CD4-positive, alpha-beta T cell treated with Interferon gamma for 1 hour (primary cell): ENCODE data around the gene NALCN.

ENCODE experiments used
- DNase-seq: peaks from one replicate; pipeline ENCODE4 v3.0.0-alpha.2; 2020

Gene NALCN

DNA sequence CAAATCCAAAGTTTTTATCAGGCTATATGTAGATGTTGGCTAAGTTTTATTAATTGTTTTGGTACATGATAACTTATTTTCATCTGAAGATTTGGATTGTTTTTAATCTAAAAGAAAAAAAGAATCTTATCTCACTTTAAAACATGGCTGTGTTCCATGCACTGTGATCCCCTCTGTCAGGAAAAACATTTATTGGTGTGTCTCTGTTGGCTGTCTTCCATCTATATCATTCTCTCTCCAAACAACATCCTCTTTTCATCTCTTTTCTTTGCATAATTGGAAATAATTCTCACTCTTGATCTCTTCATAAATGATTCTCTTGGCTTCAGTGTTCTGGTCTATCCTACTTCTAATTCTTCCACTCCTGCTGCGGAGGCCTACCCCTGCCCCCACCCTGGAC, 4.2 kb downstream of the NALCN start:
- no peak for DNase-seq

DNA sequence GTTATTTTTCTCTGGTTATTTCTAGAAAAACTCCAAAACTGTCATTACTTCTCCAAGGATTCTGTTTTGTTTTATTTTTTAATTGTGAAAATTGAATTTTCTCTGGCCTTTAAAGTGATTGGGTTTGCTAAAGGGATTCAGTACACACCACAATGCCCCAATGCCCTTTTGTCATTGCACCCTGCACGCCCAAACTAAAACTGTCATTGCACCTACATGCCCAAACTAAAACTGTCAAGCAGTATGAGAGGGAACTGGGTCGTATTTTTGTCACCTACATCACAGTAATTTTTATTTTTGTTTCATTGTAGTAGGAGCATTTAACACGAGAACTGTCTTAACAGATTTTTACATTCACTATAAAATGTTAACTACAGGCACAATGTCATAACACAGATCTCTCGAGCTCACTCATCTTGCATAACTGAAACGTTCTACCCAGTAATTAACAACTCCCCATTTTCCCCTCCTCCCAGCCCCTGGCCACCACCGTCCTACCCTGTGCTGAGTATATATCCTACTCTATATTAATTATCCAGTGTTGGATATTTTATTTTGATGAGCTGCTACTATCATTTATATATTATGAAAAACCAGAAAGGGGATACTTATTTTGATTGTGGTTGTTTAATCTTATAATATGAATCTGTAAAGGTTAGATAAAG, 7.2 kb downstream of the NALCN start:
- DNase-seq: no peak

- no peak for DNase-seq
These were observed 8.2 kb downstream of the NALCN start for GRCh38 chr13:101408154-101408553.

DNA sequence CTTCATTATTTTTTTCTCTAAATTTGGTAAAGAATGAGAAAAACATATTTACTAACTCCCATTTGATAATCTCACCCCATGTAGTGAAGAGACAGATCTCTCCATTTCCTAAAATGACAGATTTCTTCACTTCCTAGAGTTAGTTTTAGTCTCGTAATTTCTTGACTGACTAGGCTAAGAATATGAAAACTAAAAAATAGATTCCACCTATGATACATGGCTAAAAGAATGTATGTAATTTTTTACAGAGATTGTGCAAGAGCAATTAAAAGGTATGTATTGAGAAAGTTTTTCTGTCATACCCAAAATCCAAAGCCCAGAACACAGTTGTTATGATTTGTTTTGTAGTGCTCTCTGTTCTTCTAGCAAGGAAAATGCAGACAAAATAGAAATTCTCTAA, 9.5 kb downstream of the NALCN start:
- no peak for DNase-seq

- DNase-seq: no peak
These were observed 15.1 kb downstream of the NALCN start for GRCh38 chr13:101401196-101401595.

DNA sequence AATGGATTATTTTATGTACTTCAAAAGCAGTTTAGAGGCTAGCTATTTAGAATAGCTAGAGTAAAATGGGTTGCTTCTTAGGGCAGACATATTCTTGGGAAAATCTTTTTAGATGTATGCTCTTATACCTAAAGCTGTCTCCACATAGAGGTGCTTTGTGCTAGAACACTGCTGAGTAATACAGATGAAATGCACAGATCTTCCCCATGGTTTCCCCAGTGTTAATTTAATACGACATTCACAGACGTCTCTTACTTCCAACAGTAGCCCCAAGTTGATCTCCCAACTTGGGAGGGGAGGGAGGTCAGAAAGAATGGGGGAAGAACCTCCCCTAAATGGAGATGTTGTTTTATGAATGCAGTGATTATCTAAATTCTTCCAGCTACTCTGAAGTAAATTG, 16.9 kb downstream of the NALCN start:
- DNase-seq: no peak

DNA sequence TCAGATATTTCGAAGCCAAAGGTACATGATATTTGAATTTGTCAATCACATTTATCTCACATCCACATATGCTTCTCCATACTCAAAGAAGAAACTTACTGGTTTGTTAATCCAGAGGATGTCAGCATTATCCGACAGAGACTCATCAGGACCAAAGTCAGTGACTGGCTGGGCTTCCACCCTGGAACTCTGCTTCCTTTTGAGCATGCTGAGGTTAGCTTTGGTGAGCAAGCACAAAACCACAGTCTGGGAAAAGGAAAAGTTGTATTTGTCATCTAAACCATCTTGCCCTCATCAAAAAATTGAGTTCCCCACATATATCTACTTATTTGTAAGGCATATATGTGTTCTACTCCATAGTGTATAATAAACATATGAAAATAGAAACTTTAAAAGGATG, 17.4 kb downstream of the NALCN start:
- DNase-seq: no peak

DNA sequence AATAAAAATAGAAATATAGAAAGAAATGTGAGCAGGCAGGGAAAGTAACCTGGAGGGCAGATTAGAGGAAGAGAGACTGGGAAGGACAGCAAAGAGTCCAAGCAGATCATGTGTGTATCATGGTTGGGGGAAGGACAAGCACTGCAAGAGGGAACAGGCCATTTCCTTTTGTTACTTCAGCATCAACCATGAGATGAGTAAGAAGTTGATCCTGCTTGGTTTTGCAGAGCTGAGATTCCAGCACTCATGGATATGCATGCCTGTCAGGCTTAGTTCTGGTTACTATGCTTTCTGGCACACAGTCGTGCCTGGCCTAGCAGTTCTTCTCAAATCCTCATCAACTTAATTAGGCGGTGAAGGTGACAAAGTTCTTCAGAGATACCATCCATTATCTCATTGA, 18.1 kb downstream of the NALCN start:
- DNase-seq: no peak

DNA sequence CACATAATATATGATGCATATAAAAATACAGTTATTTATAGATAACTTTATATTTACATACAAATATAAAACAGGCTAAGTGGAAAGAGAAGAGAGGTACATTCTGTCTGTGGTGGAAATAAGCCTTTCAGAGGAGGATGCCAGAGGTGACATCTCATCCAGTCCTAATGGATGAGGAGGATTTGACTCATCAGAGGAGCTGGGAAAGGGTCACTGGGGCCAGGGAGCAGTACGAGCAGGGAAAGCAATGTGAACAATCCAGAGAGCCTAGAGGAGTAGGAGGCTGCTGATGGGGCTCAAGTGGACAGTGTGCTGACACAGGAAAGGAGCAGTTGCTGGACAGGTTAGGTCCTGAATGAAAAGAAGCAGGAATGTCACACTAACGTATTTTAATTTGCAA, 18.6 kb downstream of the NALCN start:
- DNase-seq: no peak

DNA sequence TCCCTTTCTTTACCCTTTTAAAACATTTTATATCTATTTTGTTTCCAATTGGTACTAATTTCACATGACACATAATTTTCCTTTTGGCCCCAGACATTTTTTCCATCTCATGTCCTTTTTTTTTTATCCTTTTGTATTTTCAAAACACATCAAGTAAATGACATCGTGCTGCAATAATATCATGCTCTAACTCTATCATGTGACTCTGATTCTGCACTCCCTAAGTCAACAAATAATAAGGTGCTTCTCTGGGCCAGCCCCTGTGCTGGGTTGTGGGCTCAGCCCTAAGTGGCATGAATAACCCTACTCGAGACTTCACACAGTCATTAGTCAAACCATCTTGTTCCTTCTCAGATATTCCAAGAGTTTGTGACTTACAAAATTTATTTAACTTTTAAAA, 21.7 kb downstream of the NALCN start:
- DNase-seq: no peak

DNA sequence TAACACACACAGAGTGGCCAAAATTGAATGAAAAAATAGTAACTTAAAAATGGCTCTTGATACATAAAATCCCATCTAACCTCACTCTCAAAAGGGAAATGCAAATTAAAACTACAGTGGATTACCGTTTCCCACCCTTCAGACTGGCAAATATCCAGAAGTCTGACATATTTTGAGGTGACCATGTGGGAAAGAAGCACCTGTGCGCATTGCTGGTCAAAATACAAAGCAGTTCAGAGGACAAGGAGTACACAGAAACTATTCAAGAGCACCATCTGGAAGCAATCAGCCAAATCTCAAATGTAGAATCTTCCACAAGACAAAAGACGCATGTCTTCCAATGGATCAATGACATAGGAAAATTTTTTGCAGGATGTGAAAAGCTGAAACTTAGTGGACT, 23.2 kb downstream of the NALCN start:
- no peak for DNase-seq

GRCh38 chr13:101390461-101390860, 25.8 kb downstream of the NALCN start:
- no peak for DNase-seq

GRCh38 chr13:101384929-101385328, 31.4 kb downstream of the NALCN start:
- no peak for DNase-seq

DNA sequence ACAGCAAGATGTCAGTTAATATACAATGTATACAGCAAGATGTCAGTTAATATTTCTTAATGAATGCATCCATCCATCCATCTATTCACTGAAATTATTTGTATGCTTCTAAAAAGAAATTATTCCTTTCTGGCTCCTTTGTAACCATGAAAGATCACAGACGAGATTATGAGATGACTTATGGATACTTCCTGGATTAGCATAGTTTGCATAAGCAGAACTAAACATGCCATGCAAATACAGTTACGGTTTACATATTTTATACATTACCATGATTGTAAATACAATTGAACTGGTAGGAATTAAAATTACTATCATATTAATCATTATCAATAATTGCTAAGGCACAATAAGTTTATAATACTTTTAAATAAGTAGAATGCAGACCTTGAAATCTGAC, 32.7 kb downstream of the NALCN start:
- no peak for DNase-seq

- DNase-seq: no peak
These were observed 33.6 kb downstream of the NALCN start for GRCh38 chr13:101382701-101383100.

- DNase-seq: no peak
These were observed 34.2 kb downstream of the NALCN start for GRCh38 chr13:101382086-101382485.

- DNase-seq: no peak
These were observed 55.8 kb downstream of the NALCN start for GRCh38 chr13:101360525-101360924.

- no peak for DNase-seq
These were observed 61.4 kb downstream of the NALCN start for GRCh38 chr13:101354895-101355294.

GRCh38 chr13:101346942-101347728, 69.2 kb downstream of the NALCN start:
- DNase-seq: no peak

DNA sequence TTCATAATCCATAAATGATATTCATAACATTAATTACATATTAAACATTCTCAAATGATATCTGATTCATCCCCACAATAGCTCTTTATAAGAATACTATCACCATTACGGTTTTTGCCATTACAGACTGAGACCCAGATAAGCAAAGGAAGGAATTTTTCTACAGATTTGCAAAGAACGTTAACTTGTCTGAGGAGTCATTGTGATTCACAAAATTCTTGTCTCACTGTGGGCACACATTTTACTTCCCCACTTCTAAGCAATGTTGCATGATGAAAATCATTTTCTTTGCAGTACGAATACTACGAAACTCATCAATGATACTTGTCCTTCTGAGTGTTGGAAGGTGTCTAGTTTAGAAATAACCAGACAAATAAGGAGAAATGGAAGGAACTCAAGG, 70.1 kb downstream of the NALCN start:
- no peak for DNase-seq

DNA sequence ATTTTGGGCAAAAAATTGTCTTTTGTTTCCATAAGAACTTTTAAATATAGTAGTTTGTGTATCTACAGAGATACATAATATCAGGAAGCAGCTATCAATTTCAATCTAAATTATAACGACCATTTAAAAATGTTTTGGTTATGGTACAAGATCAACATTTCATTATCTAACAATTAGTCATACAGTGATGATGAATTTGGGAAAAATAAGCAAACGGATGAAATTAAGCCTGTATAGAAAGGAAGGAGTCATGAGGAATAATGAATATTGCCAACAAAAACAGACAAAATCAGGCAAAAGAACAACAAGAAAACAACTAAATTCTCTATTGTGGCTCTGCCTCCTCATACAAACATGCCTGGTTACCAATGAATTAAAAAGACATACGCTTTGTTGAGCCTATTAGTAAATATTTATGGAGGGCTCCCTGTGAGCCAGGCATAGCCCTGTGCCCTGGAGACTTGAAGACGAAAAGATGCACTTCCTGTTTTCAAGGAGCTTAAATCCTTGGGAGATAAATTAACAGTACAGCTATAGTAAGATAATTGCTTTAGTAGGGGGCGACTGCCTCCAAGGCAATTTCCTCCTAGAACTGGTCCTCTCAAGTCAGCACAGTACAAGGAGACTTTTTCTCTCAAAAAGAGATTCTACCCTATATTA, 73.0 kb downstream of the NALCN start:
- no peak for DNase-seq

GRCh38 chr13:101341464-101341863, 74.8 kb downstream of the NALCN start:
- DNase-seq: no peak

DNA sequence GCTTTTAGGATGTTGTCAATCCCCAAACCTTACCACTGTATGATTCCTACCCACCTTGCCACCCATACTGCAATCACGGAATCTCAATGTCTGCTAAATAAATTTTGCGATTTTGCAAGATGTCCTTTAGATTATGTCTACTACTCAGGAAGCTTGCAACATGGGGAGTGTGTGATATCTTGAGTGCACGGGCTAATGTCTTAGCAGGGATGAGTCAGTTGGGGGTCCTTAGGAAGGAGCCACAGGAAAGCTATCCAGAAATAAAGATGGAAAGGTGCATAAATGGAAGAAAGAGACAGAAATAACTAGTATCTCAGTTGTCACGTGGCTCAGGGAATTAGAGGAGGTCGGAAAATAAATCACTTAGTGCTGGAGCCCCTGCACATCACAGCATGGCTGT, 77.1 kb downstream of the NALCN start:
- DNase-seq: no peak

DNA sequence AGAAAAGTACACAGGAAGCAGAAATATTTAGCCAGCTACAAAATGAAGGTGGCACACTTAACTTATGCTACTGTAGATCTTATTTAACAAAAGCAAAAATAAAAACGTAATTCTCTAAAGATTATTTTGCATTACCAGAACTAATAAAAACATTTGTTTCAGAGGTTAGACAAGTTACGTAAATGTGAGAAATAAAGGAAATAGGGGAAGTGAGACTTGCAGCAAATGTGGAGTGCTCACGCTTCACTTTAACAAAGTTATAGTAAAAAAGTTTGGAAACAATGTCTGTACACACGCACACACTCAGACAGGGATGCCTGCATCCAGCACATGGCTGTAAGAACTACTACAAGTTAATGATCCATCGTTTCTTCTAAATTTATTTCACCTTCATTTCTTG, 83.7 kb downstream of the NALCN start:
- no peak for DNase-seq
